GM12878 (cell line): ENCODE data around the gene SERTM2. TPM values are rescaled to one million over a fixed set of nuclear protein-coding genes. Genes with fewer than 3 reads are reported as not detected.
"Not testable (repeated sequence)": the region's sequence is repeated elsewhere in the genome, so short reads cannot be mapped to it uniquely, and the experiment has no call there.

Source experiments
- ATAC-seq: fragments of 200-7000 bp; cut with Tn5 transposase; 3 replicates; pipeline ENCODE4 v1.9.1; 2020; ENCODE audit warnings: mild to moderate bottlenecking, moderate library complexity
- BruUV-seq: library from RNA; stranded (reverse); fragments of 400-500 nt; replicated peaks from 2 replicates; lab custom pipeline; 2021; lab: Mats Ljungman, UMichigan
- CTCF ChIA-PET: fragments of 300-600 bp; sonication (Branson Sonifier 250); formaldehyde crosslinking; extraction: SDS; loops from one replicate; lab custom pipeline; 2021; ENCODE audit warnings: inconsistent platforms; lab: Yijun Ruan, JAX
- POLR2A ChIA-PET: fragments of 350-600 bp; formaldehyde crosslinking; extraction: SDS; loops from one replicate; lab custom pipeline; 2021; ENCODE audit warnings: inconsistent platforms; lab: Charles Lee
- RAD21 ChIA-PET: fragments of 300-600 bp; sonication (Branson Sonifier 250); formaldehyde crosslinking; loops from one replicate; lab custom pipeline; 2023; ENCODE audit warnings: antibody characterized with exemption; ENCODE audit not compliant: unreplicated experiment; lab: Charles Lee
- SMC1A ChIA-PET: fragments of 300-600 bp; sonication (Branson Sonifier 250); formaldehyde crosslinking; loops from one replicate; lab custom pipeline; 2023; ENCODE audit not compliant: unreplicated experiment, uncharacterized antibody; lab: Charles Lee
- DNase-seq: peaks from one replicate; pipeline ENCODE4 v3.0.0-alpha.2; 2011; ENCODE audit warnings: low read depth, low spot score
- FAIRE-seq: peaks from 3 replicates; lab custom pipeline; 2011; peaks lifted over from hg19 to GRCh38; lab: Jason Lieb, UNC
- H2AFZ ChIP-seq: 2 replicates; pipeline ENCODE4 v1.6.0; 2011; ENCODE audit warnings: low read depth, low read length, control low read depth; ENCODE audit not compliant: control insufficient read depth
- H3K27ac ChIP-seq: 2 replicates; pipeline ENCODE4 v1.5.1; 2011; ENCODE audit warnings: control low read depth; ENCODE audit not compliant: control insufficient read depth, insufficient read depth
- H3K27me3 ChIP-seq, 2 experiments: replicated peaks in 1 of 2; 2 replicates each; pipeline versions ENCODE4 v1.6.0 to v1.6.1; 2011; ENCODE audit warnings: low read length in 1 of 2; ENCODE audit not compliant: control insufficient read depth in 2 of 2, insufficient read depth in 2 of 2
- H3K36me3 ChIP-seq, 2 experiments: 2 replicates each; pipeline ENCODE4 v1.5.1; 2011; ENCODE audit warnings: low read length in 1 of 2; ENCODE audit not compliant: control insufficient read depth in 2 of 2, insufficient read depth in 2 of 2
- H3K4me1 ChIP-seq: 2 replicates; pipeline ENCODE4 v1.6.1; 2011; ENCODE audit warnings: mild to moderate bottlenecking, low read length, moderate library complexity, mixed read lengths; ENCODE audit not compliant: control insufficient read depth, insufficient read depth
- H3K4me2 ChIP-seq: 2 replicates; pipeline ENCODE4 v1.6.0; 2011; ENCODE audit warnings: control low read depth; ENCODE audit not compliant: control insufficient read depth, insufficient read depth
- H3K4me3 ChIP-seq: fragments of 200-600 bp; sonication (generic); 2 replicates; pipeline ENCODE4 v1.5.1; 2016
- H3K79me2 ChIP-seq: 2 replicates; pipeline ENCODE4 v1.6.0; 2011; ENCODE audit warnings: low read length; ENCODE audit not compliant: control insufficient read depth, insufficient read depth
- H3K9ac ChIP-seq: 2 replicates; pipeline ENCODE4 v1.8.0; 2011; ENCODE audit warnings: low read length, control low read depth, mixed read lengths; ENCODE audit not compliant: control insufficient read depth, insufficient read depth
- H3K9me3 ChIP-seq: replicated peaks from 3 replicates; pipeline ENCODE4 v1.5.1; 2011; ENCODE audit warnings: mild to moderate bottlenecking, low read length; ENCODE audit not compliant: control insufficient read depth, insufficient read depth
- H4K20me1 ChIP-seq: 2 replicates; pipeline ENCODE4 v1.6.0; 2011; ENCODE audit not compliant: control insufficient read depth, insufficient read depth
- GABPA ChIP-seq: IDR thresholded peaks from 2 replicates; pipeline ENCODE4 v1.6.1; 2014; ENCODE audit warnings: antibody characterized with exemption, low read depth, mild to moderate bottlenecking, inconsistent platforms
- LARP7 ChIP-seq: fragments of 450-650 bp; IDR thresholded peaks from 2 replicates; pipeline ENCODE4 v1.6.1; 2017; ENCODE audit warnings: mild to moderate bottlenecking
- PRDM15 ChIP-seq: fragments of 450-650 bp; formaldehyde crosslinking; IDR thresholded peaks from 2 replicates; pipeline ENCODE4 v1.4.0; 2020; ENCODE audit warnings: mild to moderate bottlenecking, moderate library complexity
- WGBS: methylation state at CpG from one replicate; pipeline ENCODE4 v1.1.6; 2016; ENCODE audit warnings: low lambda C conversion rate; ENCODE audit not compliant: insufficient replicate concordance, insufficient coverage; ENCODE audit errors: missing lambda C conversion rate; 5-methylcytosine and 5-hydroxymethylcytosine counted together
- in situ Hi-C: fragments of 300-500 bp; cut with MboI; formaldehyde crosslinking; loops from 9 replicates; pipeline ENCODE4 v1.14.3; 2018; ENCODE audit warnings: mixed read lengths
- intact Hi-C: fragments of 100-400 bp; cut with micrococcal nuclease; formaldehyde crosslinking; loops from one replicate; pipeline ENCODE4 v1.14.2; 2022; ENCODE audit not compliant: unreplicated experiment
- polyA plus RNA-seq, 11 experiments: library from polyadenylated mRNA; depleted of rRNA in 4 of 11; unstranded in 6 of 11; stranded (reverse) in 5 of 11; fragments of >200 nt; fragmentation: Nextera tagmentation in 4 of 11; fragmentation: Illumina TruSeq in 1 of 11; extraction: Ambion mirVana in 4 of 11; extraction: Trizol in 1 of 11; gene quantifications; 1 replicate in 1 of 11; 2 replicates in 10 of 11; pipeline versions ENCODE4 v1.2.1 to v1.2.3, GENCODE V29; 2011 to 2016; ENCODE audit warnings: inconsistent platforms in 2 of 11, missing spikeins in 2 of 11, low read depth in 1 of 11
- total RNA-seq, 4 experiments: library from RNA; depleted of rRNA in 3 of 4; stranded (reverse); fragments of >200 nt in 3 of 4; fragmentation: Illumina TruSeq in 1 of 4; extraction: Trizol in 1 of 4; gene quantifications; 2 replicates each; pipeline versions ENCODE4 v1.2.1 to v1.2.3, GENCODE V29; 2013 to 2021

The SERTM2 gene
- total and polyA plus RNA-seq, 10 of the 15 experiments (the other 5 are each of a cell fraction or from before 2014, with no cell fraction given), result not detected

GRCh38 chrX:111521169-111521568 lies 9.7 kb downstream of the SERTM2 start:
- DNase-seq (no peak), FAIRE-seq (no peak), ATAC-seq (no peak)
- no peak overlapping the region for H3K9ac ChIP-seq
- POLR2A ChIA-PET, result no interaction called here
- no peak for TF ChIP-seq GABPA
- no peak overlapping the region for H3K4me2 ChIP-seq
- RAD21 ChIA-PET, result no interaction called here
- in situ Hi-C loops (no loop called here), intact Hi-C loops (no loop called here)
- SMC1A ChIA-PET, result no interaction called here
- no peak overlapping the region for H3K4me3 ChIP-seq
- H3K9me3 ChIP-seq, result no peaks in the 10 kb centered on the region
- no peaks in the 10 kb centered on the region for H3K79me2 ChIP-seq
- H2AFZ ChIP-seq, result no peak overlapping the region
- BruUV-seq, result no TSS peak
- H3K27ac ChIP-seq, result no peak overlapping the region
- H4K20me1 ChIP-seq, result no peaks in the 10 kb centered on the region
- CTCF ChIA-PET, result no interaction called here
- WGBS, result 0% methylated on average over 1 of the region's 1 CpG
- no peaks in the 10 kb centered on the region for H3K36me3 ChIP-seq
- H3K4me1 ChIP-seq, result no peaks in the 10 kb centered on the region
- H3K27me3 ChIP-seq, result no peaks in the 10 kb centered on the region

GRCh38 chrX:111543212-111543741 lies 31.8 kb downstream of the SERTM2 start:
- intact Hi-C loops, result no loop called here
- Histone ChIP-seq H3K27ac (no peak overlapping the region), H3K4me3 (no peak overlapping the region), H3K4me2 (no peak overlapping the region), H3K27me3 (no peaks in the 10 kb centered on the region), H3K4me1 (no peaks in the 10 kb centered on the region), H3K9me3 (no peaks in the 10 kb centered on the region), H3K36me3 (no peaks in the 10 kb centered on the region), H4K20me1 (no peaks in the 10 kb centered on the region), H2AFZ (no peak overlapping the region), H3K79me2 (no peaks in the 10 kb centered on the region), H3K9ac (no peak overlapping the region)
- no TSS peak for BruUV-seq
- CTCF ChIA-PET, result interaction anchor here (0.6 kb wide), 1 partner anchor 1545 kb away, joined by 4 read pairs; no protein-coding TSS in a partner anchor
- POLR2A ChIA-PET, result interaction anchor here (0.7 kb wide), 1 partner anchor 14 kb away, joined by 7 read pairs; no protein-coding TSS in a partner anchor
- SMC1A ChIA-PET, result no interaction called here
- TF ChIP-seq PRDM15 (CRISPR knock-in tag), result no peak
- TF ChIP-seq LARP7, result no peak
- DNase-seq (no peak), ATAC-seq (no peak), FAIRE-seq (no peak)
- in situ Hi-C loops, result no loop called here
- RAD21 ChIA-PET, result no interaction called here
- 0% methylated on average over 3 of the region's 3 CpGs for WGBS

GRCh38 chrX:111549235-111549634 lies 37.8 kb downstream of the SERTM2 start:
- SMC1A ChIA-PET, intact Hi-C loops, H3K27ac ChIP-seq, H3K9me3 ChIP-seq, CTCF ChIA-PET, H3K27me3 ChIP-seq, ATAC-seq, BruUV-seq, in situ Hi-C loops, FAIRE-seq, H3K4me2 ChIP-seq, RAD21 ChIA-PET, POLR2A ChIA-PET, H3K4me3 ChIP-seq, H3K79me2 ChIP-seq, H4K20me1 ChIP-seq, DNase-seq, H2AFZ ChIP-seq, H3K36me3 ChIP-seq, H3K4me1 ChIP-seq, H3K9ac ChIP-seq: not testable (repeated sequence)
- 17% methylated on average over 6 of the region's 6 CpGs for WGBS
